Neutrophil (primary cell): Measurements from ENCODE around the gene SLC66A3.

ENCODE experiments used
- H3K27ac ChIP-seq: fragments of 200-600 bp; sonication (generic); 2 replicates; pipeline ENCODE4 v1.5.1; 2016; ENCODE audit warnings: mild to moderate bottlenecking, moderate library complexity
- H3K27me3 ChIP-seq: fragments of 200-600 bp; sonication (generic); 2 replicates; pipeline ENCODE4 v1.6.0; 2016; ENCODE audit warnings: mild to moderate bottlenecking
- H3K36me3 ChIP-seq: fragments of 200-600 bp; sonication (generic); 2 replicates; pipeline ENCODE4 v1.5.1; 2017
- H3K4me1 ChIP-seq, 2 experiments: fragments of 200-600 bp in 1 of 2; sonication (generic) in 1 of 2; 1 replicate in 1 of 2; 2 replicates in 1 of 2; pipeline versions ENCODE4 v1.5.1 to v1.6.1; 2013 to 2016; ENCODE audit warnings: low read depth in 1 of 2, low read length in 1 of 2, mild to moderate bottlenecking in 1 of 2, moderate library complexity in 1 of 2; ENCODE audit not compliant: control insufficient read depth in 1 of 2, insufficient read depth in 1 of 2
- H3K4me3 ChIP-seq, 2 experiments: fragments of 200-600 bp in 1 of 2; sonication (generic) in 1 of 2; 1 replicate in 1 of 2; 2 replicates in 1 of 2; pipeline ENCODE4 v1.5.1; 2013 to 2016; ENCODE audit warnings: low read depth in 1 of 2, low read length in 1 of 2, mild to moderate bottlenecking in 1 of 2, moderate library complexity in 1 of 2
- H3K9me3 ChIP-seq: fragments of 200-600 bp; sonication (generic); 2 replicates; pipeline ENCODE4 v1.5.1; 2016
- TF ChIP-seq, protein P1 (sequence below): fragments of 200-600 bp; sonication (generic); IDR thresholded peaks from 2 replicates; pipeline ENCODE4 v1.5.1; 2016; ENCODE audit warnings: antibody characterized with exemption

Gene SLC66A3

GRCh38 chr2:11156396-11157075, 1.3 kb downstream of the SLC66A3 start:
- H3K27me3 ChIP-seq = peaks cover 10% of the 10 kb centered on the region
- peak overlapping the region in 1 of 2 experiments; percentile 99 for H3K4me3 ChIP-seq
- H3K36me3 ChIP-seq = peaks cover 1% of the 10 kb centered on the region
- H3K27ac ChIP-seq = no peak overlapping the region
- TF ChIP-seq, protein P1, sequence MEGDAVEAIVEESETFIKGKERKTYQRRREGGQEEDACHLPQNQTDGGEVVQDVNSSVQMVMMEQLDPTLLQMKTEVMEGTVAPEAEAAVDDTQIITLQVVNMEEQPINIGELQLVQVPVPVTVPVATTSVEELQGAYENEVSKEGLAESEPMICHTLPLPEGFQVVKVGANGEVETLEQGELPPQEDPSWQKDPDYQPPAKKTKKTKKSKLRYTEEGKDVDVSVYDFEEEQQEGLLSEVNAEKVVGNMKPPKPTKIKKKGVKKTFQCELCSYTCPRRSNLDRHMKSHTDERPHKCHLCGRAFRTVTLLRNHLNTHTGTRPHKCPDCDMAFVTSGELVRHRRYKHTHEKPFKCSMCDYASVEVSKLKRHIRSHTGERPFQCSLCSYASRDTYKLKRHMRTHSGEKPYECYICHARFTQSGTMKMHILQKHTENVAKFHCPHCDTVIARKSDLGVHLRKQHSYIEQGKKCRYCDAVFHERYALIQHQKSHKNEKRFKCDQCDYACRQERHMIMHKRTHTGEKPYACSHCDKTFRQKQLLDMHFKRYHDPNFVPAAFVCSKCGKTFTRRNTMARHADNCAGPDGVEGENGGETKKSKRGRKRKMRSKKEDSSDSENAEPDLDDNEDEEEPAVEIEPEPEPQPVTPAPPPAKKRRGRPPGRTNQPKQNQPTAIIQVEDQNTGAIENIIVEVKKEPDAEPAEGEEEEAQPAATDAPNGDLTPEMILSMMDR = no peak
- no peaks in the 10 kb centered on the region for H3K9me3 ChIP-seq
- H3K4me1 ChIP-seq = peaks cover 18 to 19% of the 10 kb centered on the region in 2 experiments

DNA sequence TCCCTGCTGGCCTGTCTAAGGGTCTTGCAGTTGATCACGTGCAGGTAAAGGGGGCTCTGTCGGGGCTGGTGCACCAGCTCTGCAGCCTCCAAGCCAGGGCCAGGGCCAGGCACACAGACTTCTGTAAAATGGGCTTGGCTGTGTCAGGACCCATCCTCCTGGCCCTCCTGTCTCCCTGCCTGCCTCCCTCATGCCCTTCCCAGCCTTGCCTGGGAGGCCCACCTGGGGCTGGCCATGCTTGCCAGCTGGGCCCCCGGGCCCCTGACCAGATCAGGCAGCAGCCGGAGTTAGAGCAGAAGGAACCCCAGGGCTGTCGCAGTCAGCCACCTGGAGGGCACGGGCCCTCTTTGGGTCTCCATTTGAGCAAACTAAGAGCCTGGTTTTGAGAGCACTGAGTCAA, 2.0 kb downstream of the SLC66A3 start:
- Histone ChIP-seq H3K27ac (no peak overlapping the region), H3K9me3 (no peaks in the 10 kb centered on the region), H3K4me3 (no peak overlapping the region), H3K36me3 (peaks cover 5% of the 10 kb centered on the region), H3K4me1 (peaks cover 18 to 19% of the 10 kb centered on the region in 2 experiments), H3K27me3 (peaks cover 5% of the 10 kb centered on the region)
- TF ChIP-seq, protein P1 = no peak

DNA sequence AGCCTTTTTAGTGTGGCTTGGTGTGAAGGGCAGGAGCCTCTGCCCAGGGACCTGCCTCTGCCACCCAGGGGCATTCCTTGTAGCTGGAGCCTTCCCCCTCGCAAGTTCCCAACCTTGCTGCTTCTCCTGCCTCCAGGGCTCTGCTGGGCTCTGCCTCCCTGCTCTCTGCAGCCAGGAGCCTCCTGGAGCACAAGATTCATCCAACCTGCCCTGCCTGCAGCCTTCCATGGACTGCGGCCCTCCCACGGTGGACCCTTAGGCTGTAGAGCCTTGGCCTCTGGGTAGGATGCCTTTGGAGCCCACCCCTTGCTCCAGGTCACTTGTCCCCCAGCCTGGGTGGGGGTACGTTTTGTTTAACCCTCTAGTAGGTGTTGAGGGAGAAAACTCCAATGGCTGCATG, 2.5 kb downstream of the SLC66A3 start:
- H3K36me3 ChIP-seq = peaks cover 5% of the 10 kb centered on the region
- H3K27me3 ChIP-seq = peaks cover 5% of the 10 kb centered on the region
- peaks cover 18 to 19% of the 10 kb centered on the region in 2 experiments for H3K4me1 ChIP-seq
- TF ChIP-seq, protein P1 = no peak
- H3K27ac ChIP-seq = no peak overlapping the region
- no peaks in the 10 kb centered on the region for H3K9me3 ChIP-seq
- no peak overlapping the region for H3K4me3 ChIP-seq

DNA sequence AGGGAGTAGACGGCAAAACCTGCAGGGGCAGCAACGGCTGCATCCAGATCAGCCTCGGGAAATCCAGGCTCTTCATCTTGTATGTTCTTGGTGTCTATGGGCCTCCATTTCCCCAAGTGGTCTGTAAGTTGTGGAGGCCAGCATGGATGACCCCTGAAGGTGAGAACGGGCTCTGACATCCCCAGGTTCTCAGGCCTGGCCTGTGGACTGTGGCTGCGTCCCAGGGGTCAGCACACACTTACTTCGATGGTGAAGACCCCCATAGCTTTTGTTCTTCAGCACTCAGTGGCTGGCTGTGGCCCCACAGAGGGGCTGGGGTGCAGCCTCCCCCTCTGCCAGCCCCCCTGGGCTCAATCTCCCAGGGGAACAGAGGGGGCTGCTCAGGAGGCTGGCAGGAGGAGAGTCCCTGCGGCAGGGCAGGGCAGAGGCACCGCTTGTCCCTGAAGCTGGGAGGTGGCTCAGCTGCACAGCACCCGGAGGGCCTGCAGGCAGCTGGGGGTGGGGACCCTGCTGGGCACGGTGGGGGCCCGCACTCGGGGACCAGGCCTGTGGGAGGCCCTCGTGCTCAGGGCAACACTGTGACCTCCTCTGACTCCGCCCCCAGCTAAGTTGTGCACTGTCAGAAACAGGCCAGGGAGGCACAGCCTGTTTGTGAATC, 3.8 kb downstream of the SLC66A3 start:
- H3K36me3 ChIP-seq = peaks cover 5% of the 10 kb centered on the region
- peaks cover 5% of the 10 kb centered on the region for H3K27me3 ChIP-seq
- H3K4me1 ChIP-seq = peaks cover 18 to 19% of the 10 kb centered on the region in 2 experiments
- no peak overlapping the region for H3K4me3 ChIP-seq
- no peak overlapping the region for H3K27ac ChIP-seq
- TF ChIP-seq, protein P1 = no peak
- H3K9me3 ChIP-seq = no peaks in the 10 kb centered on the region

- no peak overlapping the region for H3K27ac ChIP-seq
- H3K27me3 ChIP-seq = peaks cover 5% of the 10 kb centered on the region
- H3K36me3 ChIP-seq = peaks cover 5% of the 10 kb centered on the region
- no peak overlapping the region for H3K4me3 ChIP-seq
- peaks cover 12 to 16% of the 10 kb centered on the region in 2 experiments for H3K4me1 ChIP-seq
- H3K9me3 ChIP-seq = no peaks in the 10 kb centered on the region
- TF ChIP-seq, protein P1 = no peak
Observed at GRCh38 chr2:11159574-11160170, 4.4 kb downstream of the SLC66A3 start.
